Kidney glomerular epithelial cell (primary cell): ENCODE measurements around the gene ALS2CL.

Experiments
- DNase-seq: peaks from one replicate; lab custom pipeline; 2025; lab: John Stamatoyannopoulos, UW

The ALS2CL gene

GRCh38 chr3:46678280-46678679 lies 15.2 kb downstream of the ALS2CL start:
- DNase-seq, result no peak

GRCh38 chr3:46677411-46677726 lies 16.1 kb downstream of the ALS2CL start:
- DNase-seq, result no peak

GRCh38 chr3:46676601-46677410 lies 16.7 kb downstream of the ALS2CL start:
- DNase-seq, result no peak

GRCh38 chr3:46675843-46676567 lies 17.5 kb downstream of the ALS2CL start:
- DNase-seq, result no peak

GRCh38 chr3:46675426-46675825 lies 18.1 kb downstream of the ALS2CL start:
- no peak for DNase-seq

GRCh38 chr3:46674031-46674845 lies 19.2 kb downstream of the ALS2CL start:
- no peak for DNase-seq

GRCh38 chr3:46673151-46674030 lies 20.1 kb downstream of the ALS2CL start:
- DNase-seq, result no peak

GRCh38 chr3:46672349-46672695 lies 21.2 kb downstream of the ALS2CL start:
- no peak for DNase-seq

- no peak for DNase-seq
These were observed 21.7 kb downstream of the ALS2CL start for GRCh38 chr3:46671541-46672348.

GRCh38 chr3:46670891-46671427 lies 22.5 kb downstream of the ALS2CL start:
- DNase-seq, result no peak

GRCh38 chr3:46670000-46670890 lies 23.2 kb downstream of the ALS2CL start:
- no peak for DNase-seq

GRCh38 chr3:46669191-46669999 lies 24.1 kb downstream of the ALS2CL start:
- DNase-seq, result no peak

GRCh38 chr3:46668591-46668990 lies 24.9 kb downstream of the ALS2CL start:
- DNase-seq, result no peak

GRCh38 chr3:46668116-46668515 lies 25.4 kb downstream of the ALS2CL start:
- DNase-seq, result no peak

GRCh38 chr3:46667657-46668056 lies 25.8 kb downstream of the ALS2CL start:
- no peak for DNase-seq

- no peak for DNase-seq
These were observed 26.3 kb downstream of the ALS2CL start for GRCh38 chr3:46667061-46667621.

- DNase-seq, result no peak
These were observed 27.0 kb downstream of the ALS2CL start for GRCh38 chr3:46666453-46666845.

GRCh38 chr3:46665763-46666452 lies 27.6 kb downstream of the ALS2CL start:
- no peak for DNase-seq
